ENCODE measurements around the gene MLXIPL.
A peak's percentile ranks its signal among the peaks of the same experiment; 100 is the strongest.
"Not testable (repeated sequence)": the region's sequence is repeated elsewhere in the genome, so short reads cannot be mapped to it uniquely, and the experiment has no call there.

The MLXIPL gene

GRCh38 chr7:73618538-73618937 lies 5.8 kb downstream of the MLXIPL start:
- no peak for DNase-seq (ENCODE audit: low read depth)
- H3K4me3 ChIP-seq (ENCODE audit: low read depth, low read length): no peak overlapping the region
- TF ChIP-seq MYC (IDR thresholded peaks at IDR 0.05; ENCODE audit: low read depth, low read length) (no peak), CTCF (IDR thresholded peaks at IDR 0.05; ENCODE audit: low read depth, low read length) (no peak), POLR2A (IDR thresholded peaks at IDR 0.05; ENCODE audit: extremely low read depth, insufficient read length) (no peak), MAX (IDR thresholded peaks at IDR 0.05; ENCODE audit: low read depth, low read length) (no peak)

- DNase-seq (ENCODE audit: low read depth); H3K4me3 ChIP-seq (ENCODE audit: low read depth, low read length): not testable (repeated sequence)
Observed at GRCh38 chr7:73617520-73617919, 6.8 kb downstream of the MLXIPL start.

- TF ChIP-seq POLR2A (IDR thresholded peaks at IDR 0.05; ENCODE audit: extremely low read depth, insufficient read length) (no peak), MYC (IDR thresholded peaks at IDR 0.05; ENCODE audit: low read depth, low read length) (no peak), MAX (IDR thresholded peaks at IDR 0.05; ENCODE audit: low read depth, low read length) (no peak), CTCF (IDR thresholded peaks at IDR 0.05; ENCODE audit: low read depth, low read length) (peak; percentile 8)
- peak; percentile 49 for DNase-seq (ENCODE audit: low read depth)
- H3K4me3 ChIP-seq (ENCODE audit: low read depth, low read length): no peak overlapping the region
Observed at GRCh38 chr7:73615886-73616285, 8.4 kb downstream of the MLXIPL start.

GRCh38 chr7:73614937-73615336 lies 9.4 kb downstream of the MLXIPL start:
- DNase-seq (ENCODE audit: low read depth); H3K4me3 ChIP-seq (ENCODE audit: low read depth, low read length): not testable (repeated sequence)

- no peak for DNase-seq (ENCODE audit: low read depth)
- no peak for TF ChIP-seq POLR2A (IDR thresholded peaks at IDR 0.05; ENCODE audit: extremely low read depth, insufficient read length)
Observed at GRCh38 chr7:73613954-73614735, 10.2 kb downstream of the MLXIPL start.

GRCh38 chr7:73612598-73613269 lies 11.6 kb downstream of the MLXIPL start:
- peak; percentile 72 for DNase-seq (ENCODE audit: low read depth)
- TF ChIP-seq MYC (IDR thresholded peaks at IDR 0.05; ENCODE audit: low read depth, low read length) (no peak), CTCF (IDR thresholded peaks at IDR 0.05; ENCODE audit: low read depth, low read length) (peak; percentile 44), MAX (IDR thresholded peaks at IDR 0.05; ENCODE audit: low read depth, low read length) (no peak)
- H3K4me3 ChIP-seq (ENCODE audit: low read depth, low read length): no peak overlapping the region

More at GRCh38 chr7:73613954-73614735, 10.2 kb downstream of the MLXIPL start:
- H3K4me3 ChIP-seq (ENCODE audit: low read depth, low read length): no peak overlapping the region

GRCh38 chr7:73611017-73611555 lies 13.2 kb downstream of the MLXIPL start:
- DNase-seq (ENCODE audit: low read depth): no peak
- H3K4me3 ChIP-seq (ENCODE audit: low read depth, low read length): no peak overlapping the region
- no peak for TF ChIP-seq POLR2A (IDR thresholded peaks at IDR 0.05; ENCODE audit: extremely low read depth, insufficient read length)
- no peak for TF ChIP-seq MYC (IDR thresholded peaks at IDR 0.05; ENCODE audit: low read depth, low read length)
- no peak for TF ChIP-seq CTCF (IDR thresholded peaks at IDR 0.05; ENCODE audit: low read depth, low read length)
- TF ChIP-seq MAX (IDR thresholded peaks at IDR 0.05; ENCODE audit: low read depth, low read length): no peak

All from NB4 (cell line).